WTC11 (cell line): ENCODE data around the gene CISH. TPM values are rescaled to one million over a fixed set of nuclear protein-coding genes. Genes with fewer than 3 reads are reported as not detected.

ENCODE experiments used
- ATAC-seq: fragments of 200-7000 bp; cut with Tn5 transposase; 2 replicates; pipeline ENCODE4 v1.10.0; 2021; ENCODE audit warnings: mild to moderate bottlenecking, moderate library complexity
- CTCF ChIA-PET: fragments of 300-600 bp; sonication (Branson Sonifier 250); formaldehyde crosslinking; loops from one replicate; lab custom pipeline; 2021; ENCODE audit warnings: antibody characterized with exemption; lab: Charles Lee
- POLR2A ChIA-PET: fragments of 350-600 bp; sonication (Branson Sonifier 250); formaldehyde crosslinking; loops from one replicate; lab custom pipeline; 2021; ENCODE audit warnings: antibody characterized with exemption; lab: Charles Lee
- DNase-seq: peaks from one replicate; pipeline ENCODE4 v3.0.0; 2021; ENCODE audit warnings: low spot score
- H3K27ac Mint-ChIP-seq: 2 replicates; pipeline ENCODE4 v1.8.0; 2021; ENCODE audit warnings: mixed read lengths
- H3K27me3 Mint-ChIP-seq: 2 replicates; pipeline ENCODE4 v1.8.0; 2021; ENCODE audit warnings: low read depth, mild to moderate bottlenecking, moderate library complexity, mixed read lengths
- H3K36me3 Mint-ChIP-seq: 2 replicates; pipeline ENCODE4 v1.8.0; 2021; ENCODE audit warnings: mixed read lengths
- H3K4me1 Mint-ChIP-seq: 2 replicates; pipeline ENCODE4 v1.8.0; 2022; ENCODE audit warnings: mixed read lengths
- H3K4me3 Mint-ChIP-seq: 2 replicates; pipeline ENCODE4 v1.8.0; 2021; ENCODE audit warnings: mild to moderate bottlenecking, moderate library complexity, mixed read lengths
- H3K9me3 Mint-ChIP-seq: 2 replicates; pipeline ENCODE4 v1.8.0; 2021; ENCODE audit warnings: mixed read lengths
- ELF4 ChIP-seq: sonication (generic); formaldehyde crosslinking; IDR thresholded peaks from 2 replicates; pipeline ENCODE4 v1.8.1; 2022; ENCODE audit warnings: low read depth, mild to moderate bottlenecking, moderate library complexity, missing genetic modification reagents
- HMGA2 ChIP-seq: fragments of 250-450 bp; sonication (Bioruptor Pico); IDR thresholded peaks from 2 replicates; pipeline ENCODE4 v1.4.0; 2021; ENCODE audit warnings: mild to moderate bottlenecking, moderate library complexity
- MYBL2 ChIP-seq: sonication (generic); formaldehyde crosslinking; IDR thresholded peaks from 2 replicates; pipeline ENCODE4 v1.8.1; 2023; ENCODE audit warnings: mild to moderate bottlenecking, moderate library complexity, missing genetic modification reagents
- OVOL2 ChIP-seq: fragments of 250-450 bp; sonication (Bioruptor Pico); IDR thresholded peaks from 2 replicates; pipeline ENCODE4 v1.9.0; 2021; ENCODE audit warnings: mild to moderate bottlenecking, borderline replicate concordance
- PRRX2 ChIP-seq: fragments of 250-450 bp; sonication (Bioruptor Pico); IDR thresholded peaks from 2 replicates; pipeline ENCODE4 v1.8.0; 2021; ENCODE audit warnings: mild to moderate bottlenecking
- ZBTB21 ChIP-seq: sonication (generic); formaldehyde crosslinking; IDR thresholded peaks from 2 replicates; pipeline ENCODE4 v1.8.1; 2023; ENCODE audit warnings: mild to moderate bottlenecking, missing genetic modification reagents, borderline replicate concordance
- ZNF138 ChIP-seq: sonication (generic); formaldehyde crosslinking; conservative IDR thresholded peaks from 2 replicates; pipeline ENCODE4 v1.8.1; 2022; ENCODE audit warnings: mild to moderate bottlenecking, moderate library complexity, missing genetic modification reagents
- ZNF232 ChIP-seq: sonication (generic); formaldehyde crosslinking; IDR thresholded peaks from 2 replicates; pipeline ENCODE4 v1.8.0; 2022; ENCODE audit warnings: mild to moderate bottlenecking, missing genetic modification reagents
- ZNF396 ChIP-seq: fragments of 250-450 bp; sonication (Bioruptor Pico); IDR thresholded peaks from 2 replicates; pipeline ENCODE4 v1.8.0; 2021; ENCODE audit warnings: mild to moderate bottlenecking, moderate library complexity, borderline replicate concordance
- total RNA-seq: library from RNA; stranded (reverse); gene quantifications from 3 replicates; pipeline ENCODE4 v1.2.3, GENCODE V29; 2021
- TF ChIP-seq, protein P1 (sequence below): sonication (generic); formaldehyde crosslinking; conservative IDR thresholded peaks from 2 replicates; pipeline ENCODE4 v1.8.1; 2023; ENCODE audit warnings: mild to moderate bottlenecking, low read depth, missing genetic modification reagents, moderate library complexity
- TF ChIP-seq, protein P2 (sequence below): sonication (generic); formaldehyde crosslinking; IDR thresholded peaks from 2 replicates; pipeline ENCODE4 v1.8.0; 2022; ENCODE audit warnings: mild to moderate bottlenecking, missing genetic modification reagents
- TF ChIP-seq, protein P3 (sequence below): sonication (generic); formaldehyde crosslinking; IDR thresholded peaks from 2 replicates; pipeline ENCODE4 v1.8.1; 2023; ENCODE audit warnings: mild to moderate bottlenecking, missing genetic modification reagents
- TF ChIP-seq, protein P4 (sequence below): fragments of 250-450 bp; sonication (Bioruptor Pico); conservative IDR thresholded peaks from 2 replicates; pipeline ENCODE4 v1.9.0; 2021; ENCODE audit warnings: mild to moderate bottlenecking
- TF ChIP-seq, protein P5 (sequence below): sonication (generic); formaldehyde crosslinking; IDR thresholded peaks from 2 replicates; pipeline ENCODE4 v1.8.0; 2023; ENCODE audit warnings: missing genetic modification reagents, mild to moderate bottlenecking, borderline replicate concordance

The CISH gene
- total RNA-seq, 1 experiment from 2014 or later, result 2.4 TPM

DNA sequence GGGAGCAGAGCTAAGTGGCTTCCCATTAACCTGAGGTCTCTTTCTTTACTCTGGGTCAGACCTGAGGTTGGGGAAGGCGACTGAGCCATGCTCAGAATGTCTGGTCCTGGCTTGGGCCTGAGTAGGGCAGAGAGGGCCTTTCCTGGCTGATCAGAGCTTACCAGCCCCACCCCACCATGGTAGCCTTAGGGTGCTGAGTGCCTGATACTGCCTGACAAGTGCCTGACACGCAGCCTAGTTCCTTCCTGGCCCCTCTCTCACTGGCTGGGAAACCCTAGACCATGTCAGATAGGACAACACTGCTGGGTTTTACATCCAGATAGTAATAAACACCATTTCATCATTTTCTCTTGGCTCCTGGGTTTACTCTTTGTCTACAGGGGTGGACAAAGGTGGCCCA, 37.4 kb upstream of the CISH start (continued):
- TF ChIP-seq, protein P1, sequence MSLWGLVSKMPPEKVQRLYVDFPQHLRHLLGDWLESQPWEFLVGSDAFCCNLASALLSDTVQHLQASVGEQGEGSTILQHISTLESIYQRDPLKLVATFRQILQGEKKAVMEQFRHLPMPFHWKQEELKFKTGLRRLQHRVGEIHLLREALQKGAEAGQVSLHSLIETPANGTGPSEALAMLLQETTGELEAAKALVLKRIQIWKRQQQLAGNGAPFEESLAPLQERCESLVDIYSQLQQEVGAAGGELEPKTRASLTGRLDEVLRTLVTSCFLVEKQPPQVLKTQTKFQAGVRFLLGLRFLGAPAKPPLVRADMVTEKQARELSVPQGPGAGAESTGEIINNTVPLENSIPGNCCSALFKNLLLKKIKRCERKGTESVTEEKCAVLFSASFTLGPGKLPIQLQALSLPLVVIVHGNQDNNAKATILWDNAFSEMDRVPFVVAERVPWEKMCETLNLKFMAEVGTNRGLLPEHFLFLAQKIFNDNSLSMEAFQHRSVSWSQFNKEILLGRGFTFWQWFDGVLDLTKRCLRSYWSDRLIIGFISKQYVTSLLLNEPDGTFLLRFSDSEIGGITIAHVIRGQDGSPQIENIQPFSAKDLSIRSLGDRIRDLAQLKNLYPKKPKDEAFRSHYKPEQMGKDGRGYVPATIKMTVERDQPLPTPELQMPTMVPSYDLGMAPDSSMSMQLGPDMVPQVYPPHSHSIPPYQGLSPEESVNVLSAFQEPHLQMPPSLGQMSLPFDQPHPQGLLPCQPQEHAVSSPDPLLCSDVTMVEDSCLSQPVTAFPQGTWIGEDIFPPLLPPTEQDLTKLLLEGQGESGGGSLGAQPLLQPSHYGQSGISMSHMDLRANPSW (CRISPR knock-in tag), result no peak
- TF ChIP-seq, protein P2, sequence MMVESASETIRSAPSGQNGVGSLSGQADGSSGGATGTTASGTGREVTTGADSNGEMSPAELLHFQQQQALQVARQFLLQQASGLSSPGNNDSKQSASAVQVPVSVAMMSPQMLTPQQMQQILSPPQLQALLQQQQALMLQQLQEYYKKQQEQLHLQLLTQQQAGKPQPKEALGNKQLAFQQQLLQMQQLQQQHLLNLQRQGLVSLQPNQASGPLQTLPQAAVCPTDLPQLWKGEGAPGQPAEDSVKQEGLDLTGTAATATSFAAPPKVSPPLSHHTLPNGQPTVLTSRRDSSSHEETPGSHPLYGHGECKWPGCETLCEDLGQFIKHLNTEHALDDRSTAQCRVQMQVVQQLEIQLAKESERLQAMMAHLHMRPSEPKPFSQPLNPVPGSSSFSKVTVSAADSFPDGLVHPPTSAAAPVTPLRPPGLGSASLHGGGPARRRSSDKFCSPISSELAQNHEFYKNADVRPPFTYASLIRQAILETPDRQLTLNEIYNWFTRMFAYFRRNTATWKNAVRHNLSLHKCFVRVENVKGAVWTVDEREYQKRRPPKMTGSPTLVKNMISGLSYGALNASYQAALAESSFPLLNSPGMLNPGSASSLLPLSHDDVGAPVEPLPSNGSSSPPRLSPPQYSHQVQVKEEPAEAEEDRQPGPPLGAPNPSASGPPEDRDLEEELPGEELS, result no peak
- TF ChIP-seq ELF4 (CRISPR knock-in tag), result no peak

DNA sequence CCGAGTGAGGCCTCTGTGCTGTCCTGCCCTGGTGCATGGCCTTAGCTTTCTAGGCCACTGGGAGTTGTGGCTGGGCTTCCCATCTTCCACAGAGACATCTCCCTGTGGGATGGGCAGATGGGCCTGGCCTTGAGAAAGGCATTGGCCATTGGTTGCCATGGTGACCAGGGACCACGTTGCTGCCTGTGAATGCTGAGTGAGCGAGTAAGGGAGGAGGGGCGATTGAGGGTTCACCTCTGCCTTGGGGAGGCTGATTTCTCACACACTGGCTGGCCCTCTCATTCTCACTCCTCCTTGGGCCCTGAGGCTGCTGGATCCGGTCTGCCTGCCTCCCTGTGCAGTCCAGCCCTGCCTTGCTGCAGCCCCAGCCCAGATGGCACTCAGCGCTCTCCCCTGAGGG, 36.7 kb upstream of the CISH start:
- Mint-ChIP-seq H3K36me3 (peaks cover 4% of the 10 kb centered on the region; the same call in 1 of the 2 replicates), H3K4me1 (peaks cover 26% of the 10 kb centered on the region), H3K27me3 (no peaks in the 10 kb centered on the region), H3K4me3 (no peak overlapping the region), H3K9me3 (no peaks in the 10 kb centered on the region), H3K27ac (0 out of 2 replicates have a peak overlapping the region, but pooled peaks have one; percentile 23)
- ATAC-seq (peak; percentile 21), DNase-seq (peak; percentile 55)
- TF ChIP-seq ZBTB21 (CRISPR knock-in tag) (no peak), HMGA2 (CRISPR knock-in tag) (no peak), ZNF138 (CRISPR knock-in tag) (no peak), MYBL2 (CRISPR knock-in tag) (no peak)
- TF ChIP-seq, protein P3, sequence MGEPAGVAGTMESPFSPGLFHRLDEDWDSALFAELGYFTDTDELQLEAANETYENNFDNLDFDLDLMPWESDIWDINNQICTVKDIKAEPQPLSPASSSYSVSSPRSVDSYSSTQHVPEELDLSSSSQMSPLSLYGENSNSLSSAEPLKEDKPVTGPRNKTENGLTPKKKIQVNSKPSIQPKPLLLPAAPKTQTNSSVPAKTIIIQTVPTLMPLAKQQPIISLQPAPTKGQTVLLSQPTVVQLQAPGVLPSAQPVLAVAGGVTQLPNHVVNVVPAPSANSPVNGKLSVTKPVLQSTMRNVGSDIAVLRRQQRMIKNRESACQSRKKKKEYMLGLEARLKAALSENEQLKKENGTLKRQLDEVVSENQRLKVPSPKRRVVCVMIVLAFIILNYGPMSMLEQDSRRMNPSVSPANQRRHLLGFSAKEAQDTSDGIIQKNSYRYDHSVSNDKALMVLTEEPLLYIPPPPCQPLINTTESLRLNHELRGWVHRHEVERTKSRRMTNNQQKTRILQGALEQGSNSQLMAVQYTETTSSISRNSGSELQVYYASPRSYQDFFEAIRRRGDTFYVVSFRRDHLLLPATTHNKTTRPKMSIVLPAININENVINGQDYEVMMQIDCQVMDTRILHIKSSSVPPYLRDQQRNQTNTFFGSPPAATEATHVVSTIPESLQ (CRISPR knock-in tag), result no peak
- TF ChIP-seq, protein P4, sequence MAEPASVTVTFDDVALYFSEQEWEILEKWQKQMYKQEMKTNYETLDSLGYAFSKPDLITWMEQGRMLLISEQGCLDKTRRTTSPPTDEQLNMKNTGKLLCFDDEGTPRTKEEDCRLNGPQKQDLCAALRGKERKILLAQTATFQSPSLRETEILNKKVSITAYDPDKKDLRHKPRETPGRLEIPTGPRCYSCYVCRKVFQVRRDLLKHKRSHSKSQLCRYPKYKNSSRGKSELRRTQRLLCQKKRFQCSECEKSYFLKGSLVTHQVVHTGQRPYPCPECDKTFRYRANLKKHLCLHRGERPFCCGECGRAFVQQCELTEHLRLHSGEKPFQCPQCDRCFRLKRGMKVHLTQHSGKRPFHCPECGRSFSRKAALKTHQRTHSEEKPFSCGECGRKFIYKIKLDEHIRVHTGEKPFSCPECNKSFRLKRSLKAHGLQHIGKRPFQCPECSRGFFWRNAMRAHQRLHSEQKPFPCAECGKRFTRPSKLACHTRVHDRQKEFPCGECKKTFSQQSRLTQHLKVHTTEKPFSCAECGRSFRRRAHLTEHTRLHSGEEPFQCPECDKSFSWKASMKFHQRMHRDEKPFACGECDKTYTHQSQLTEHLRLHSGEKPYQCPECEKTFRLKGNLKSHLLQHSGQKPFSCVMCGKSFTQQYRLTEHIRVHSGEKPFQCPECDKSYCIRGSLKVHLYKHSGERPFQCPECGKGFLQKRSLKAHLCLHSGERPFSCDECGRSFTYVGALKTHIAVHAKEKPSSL (CRISPR knock-in tag), result no peak
- TF ChIP-seq, protein P2, result no peak
- POLR2A ChIA-PET, result interaction anchor here (1.3 to 1.4 kb wide), 2 partner anchors 20 to 32 kb away, joined by 3 to 5 read pairs; partner anchors contain the start of gene MAPKAPK3
- CTCF ChIA-PET, result interaction anchor here (0.8 to 9.1 kb wide), 3 partner anchors 20 to 452 kb away, joined by 3 to 202 read pairs (median 4); partner anchors contain the start of genes CISH and MAPKAPK3

DNA sequence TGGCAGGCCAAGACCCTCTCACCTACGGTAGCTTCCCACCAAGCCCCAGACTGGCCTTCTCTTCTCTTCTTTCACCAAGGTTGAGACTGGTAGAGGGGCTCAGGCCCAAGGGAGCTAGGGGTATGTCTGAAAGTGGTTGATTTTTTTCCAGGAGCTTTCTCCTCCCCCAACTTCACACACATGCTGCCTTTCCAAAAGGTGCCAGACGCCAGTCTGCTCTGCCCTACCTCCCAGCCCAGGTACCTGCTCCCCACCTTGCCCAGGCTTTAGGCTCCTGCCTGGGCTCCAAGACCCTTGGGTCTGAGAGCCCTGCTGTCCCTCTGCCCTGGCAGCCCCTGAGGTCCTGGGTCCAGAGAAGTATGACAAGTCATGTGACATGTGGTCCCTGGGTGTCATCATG, 33.8 kb upstream of the CISH start:
- Mint-ChIP-seq H3K27ac (no peak overlapping the region), H3K9me3 (no peaks in the 10 kb centered on the region), H3K27me3 (no peaks in the 10 kb centered on the region), H3K36me3 (peaks cover 15% of the 10 kb centered on the region), H3K4me1 (peaks cover 26% of the 10 kb centered on the region), H3K4me3 (no peak overlapping the region)
- DNase-seq (no peak), ATAC-seq (no peak)
- ChIA-PET CTCF (interaction anchor here (1.3 to 1.4 kb wide), 2 partner anchors 30 to 34 kb away, joined by 3 to 4 read pairs; partner anchors contain the start of gene CISH), POLR2A (no interaction called here)
- TF ChIP-seq, protein P5, sequence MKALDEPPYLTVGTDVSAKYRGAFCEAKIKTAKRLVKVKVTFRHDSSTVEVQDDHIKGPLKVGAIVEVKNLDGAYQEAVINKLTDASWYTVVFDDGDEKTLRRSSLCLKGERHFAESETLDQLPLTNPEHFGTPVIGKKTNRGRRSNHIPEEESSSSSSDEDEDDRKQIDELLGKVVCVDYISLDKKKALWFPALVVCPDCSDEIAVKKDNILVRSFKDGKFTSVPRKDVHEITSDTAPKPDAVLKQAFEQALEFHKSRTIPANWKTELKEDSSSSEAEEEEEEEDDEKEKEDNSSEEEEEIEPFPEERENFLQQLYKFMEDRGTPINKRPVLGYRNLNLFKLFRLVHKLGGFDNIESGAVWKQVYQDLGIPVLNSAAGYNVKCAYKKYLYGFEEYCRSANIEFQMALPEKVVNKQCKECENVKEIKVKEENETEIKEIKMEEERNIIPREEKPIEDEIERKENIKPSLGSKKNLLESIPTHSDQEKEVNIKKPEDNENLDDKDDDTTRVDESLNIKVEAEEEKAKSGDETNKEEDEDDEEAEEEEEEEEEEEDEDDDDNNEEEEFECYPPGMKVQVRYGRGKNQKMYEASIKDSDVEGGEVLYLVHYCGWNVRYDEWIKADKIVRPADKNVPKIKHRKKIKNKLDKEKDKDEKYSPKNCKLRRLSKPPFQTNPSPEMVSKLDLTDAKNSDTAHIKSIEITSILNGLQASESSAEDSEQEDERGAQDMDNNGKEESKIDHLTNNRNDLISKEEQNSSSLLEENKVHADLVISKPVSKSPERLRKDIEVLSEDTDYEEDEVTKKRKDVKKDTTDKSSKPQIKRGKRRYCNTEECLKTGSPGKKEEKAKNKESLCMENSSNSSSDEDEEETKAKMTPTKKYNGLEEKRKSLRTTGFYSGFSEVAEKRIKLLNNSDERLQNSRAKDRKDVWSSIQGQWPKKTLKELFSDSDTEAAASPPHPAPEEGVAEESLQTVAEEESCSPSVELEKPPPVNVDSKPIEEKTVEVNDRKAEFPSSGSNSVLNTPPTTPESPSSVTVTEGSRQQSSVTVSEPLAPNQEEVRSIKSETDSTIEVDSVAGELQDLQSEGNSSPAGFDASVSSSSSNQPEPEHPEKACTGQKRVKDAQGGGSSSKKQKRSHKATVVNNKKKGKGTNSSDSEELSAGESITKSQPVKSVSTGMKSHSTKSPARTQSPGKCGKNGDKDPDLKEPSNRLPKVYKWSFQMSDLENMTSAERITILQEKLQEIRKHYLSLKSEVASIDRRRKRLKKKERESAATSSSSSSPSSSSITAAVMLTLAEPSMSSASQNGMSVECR (CRISPR knock-in tag), result no peak
- TF ChIP-seq ZNF232 (CRISPR knock-in tag) (no peak), OVOL2 (CRISPR knock-in tag) (no peak), PRRX2 (no peak), ZNF396 (CRISPR knock-in tag) (no peak)
